Limb (tissue), 2 donors: ENCODE data around the gene WNT2.
"Not testable (repeated sequence)": the region's sequence is repeated elsewhere in the genome, so short reads cannot be mapped to it uniquely, and the experiment has no call there.

ENCODE experiments used
- DNase-seq, 2 donors: peaks; one replicate each; pipeline ENCODE4 v3.0.0-alpha.2; 2016; ENCODE audit errors: extremely low spot score in 2 of 2

WNT2 gene

GRCh38 chr7:117264716-117265115 lies 58.1 kb downstream of the WNT2 start:
- DNase-seq, result no peak

- no peak for DNase-seq
Measured at GRCh38 chr7:117262546-117262945, 60.3 kb downstream of the WNT2 start.

- no peak for DNase-seq
Measured at GRCh38 chr7:117259615-117260014, 63.2 kb downstream of the WNT2 start.

GRCh38 chr7:117251687-117252086 lies 71.2 kb downstream of the WNT2 start:
- DNase-seq, result no peak

- DNase-seq, result no peak
Measured at GRCh38 chr7:117250801-117251200, 72.1 kb downstream of the WNT2 start.

GRCh38 chr7:117250245-117250644 lies 72.6 kb downstream of the WNT2 start:
- DNase-seq, result no peak

GRCh38 chr7:117249696-117250095 lies 73.2 kb downstream of the WNT2 start:
- no peak for DNase-seq

GRCh38 chr7:117248829-117249228 lies 74.0 kb downstream of the WNT2 start:
- no peak for DNase-seq

GRCh38 chr7:117247809-117248208 lies 75.0 kb downstream of the WNT2 start:
- DNase-seq, result no peak

GRCh38 chr7:117245703-117246102 lies 77.2 kb downstream of the WNT2 start:
- not testable (repeated sequence) for DNase-seq

- DNase-seq, result no peak
Measured at GRCh38 chr7:117243390-117243789, 79.5 kb downstream of the WNT2 start.

GRCh38 chr7:117241088-117241487 lies 81.8 kb downstream of the WNT2 start:
- no peak for DNase-seq

- DNase-seq, result no peak
Measured at GRCh38 chr7:117238937-117239336, 83.9 kb downstream of the WNT2 start.

GRCh38 chr7:117238472-117238871 lies 84.4 kb downstream of the WNT2 start:
- no peak for DNase-seq

- no peak for DNase-seq
Measured at GRCh38 chr7:117237646-117238045, 85.2 kb downstream of the WNT2 start.

GRCh38 chr7:117231047-117231359 lies 91.9 kb downstream of the WNT2 start:
- DNase-seq, result no peak

- no peak for DNase-seq
Measured at GRCh38 chr7:117230276-117231046, 92.4 kb downstream of the WNT2 start.

GRCh38 chr7:117229350-117229749 lies 93.5 kb downstream of the WNT2 start:
- peak; percentile 51 to 58 for DNase-seq

- DNase-seq, result no peak
Measured at GRCh38 chr7:117227091-117227490, 95.8 kb downstream of the WNT2 start.

GRCh38 chr7:117225536-117225935 lies 97.3 kb downstream of the WNT2 start:
- DNase-seq, result no peak
